DMS114 treated with DMSO at 0.1 percent for 48 hours (cell line): ENCODE data around the gene KCNG2.

Experiments
- DNase-seq: peaks from one replicate; lab custom pipeline; 2025; ENCODE audit not compliant: unreplicated experiment; lab: John Stamatoyannopoulos, UW

Gene KCNG2

DNA sequence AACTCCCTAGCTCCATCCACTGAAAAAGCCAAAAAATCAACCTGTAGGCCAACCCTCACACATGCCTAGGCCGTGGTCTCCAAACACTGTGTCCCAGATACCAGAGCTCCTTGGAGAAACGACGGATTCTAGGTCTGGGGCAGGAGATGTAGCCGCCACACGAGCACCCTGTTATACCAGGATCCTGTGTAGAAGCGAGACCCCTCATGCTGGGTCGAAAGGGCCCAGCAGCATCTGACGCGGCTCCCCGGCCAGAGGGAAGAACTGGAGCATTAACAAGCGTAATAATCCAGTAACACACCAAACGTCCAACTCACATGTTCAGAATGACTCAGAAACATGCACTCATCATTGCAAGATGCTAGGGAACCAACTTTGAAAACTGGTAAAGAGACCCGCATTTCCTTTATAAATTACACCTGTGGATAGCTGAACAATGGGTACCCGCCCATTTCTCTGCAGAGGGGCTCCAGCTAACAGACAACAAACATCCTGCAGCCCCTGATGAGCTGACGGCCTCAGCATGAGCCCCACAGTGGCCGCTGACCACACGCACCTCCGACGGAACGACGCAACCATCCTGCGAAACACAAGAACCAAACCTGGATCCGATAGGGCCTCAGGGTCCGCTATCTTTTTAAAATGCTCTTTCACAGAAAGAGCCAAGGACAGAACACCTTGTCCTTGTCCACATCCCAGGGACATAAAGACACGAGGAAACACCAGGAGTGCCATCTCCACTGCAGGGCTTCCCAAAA, 139.5 kb downstream of the KCNG2 start:
- DNase-seq, result no peak

GRCh38 chr18:79938196-79938595, 140.5 kb downstream of the KCNG2 start:
- no peak for DNase-seq

DNA sequence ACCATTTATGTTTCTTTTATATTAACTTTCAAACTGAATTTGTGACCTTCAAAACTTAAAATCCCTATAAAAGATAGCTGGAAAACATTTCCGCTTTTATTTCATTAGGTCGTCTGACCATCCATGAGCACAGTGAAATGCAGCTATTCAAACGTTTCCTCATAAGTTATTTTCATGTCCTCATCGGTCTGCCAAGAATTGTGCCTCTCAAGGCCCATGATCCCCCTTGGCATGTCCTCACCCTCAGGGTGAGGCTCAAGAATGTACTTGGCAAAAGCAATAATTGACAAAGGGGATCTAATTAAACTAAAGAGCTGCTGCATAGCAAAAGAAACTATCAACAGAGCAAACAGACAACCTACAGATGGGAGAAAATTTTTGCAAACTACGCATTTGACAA, 141.4 kb downstream of the KCNG2 start:
- DNase-seq, result no peak

DNA sequence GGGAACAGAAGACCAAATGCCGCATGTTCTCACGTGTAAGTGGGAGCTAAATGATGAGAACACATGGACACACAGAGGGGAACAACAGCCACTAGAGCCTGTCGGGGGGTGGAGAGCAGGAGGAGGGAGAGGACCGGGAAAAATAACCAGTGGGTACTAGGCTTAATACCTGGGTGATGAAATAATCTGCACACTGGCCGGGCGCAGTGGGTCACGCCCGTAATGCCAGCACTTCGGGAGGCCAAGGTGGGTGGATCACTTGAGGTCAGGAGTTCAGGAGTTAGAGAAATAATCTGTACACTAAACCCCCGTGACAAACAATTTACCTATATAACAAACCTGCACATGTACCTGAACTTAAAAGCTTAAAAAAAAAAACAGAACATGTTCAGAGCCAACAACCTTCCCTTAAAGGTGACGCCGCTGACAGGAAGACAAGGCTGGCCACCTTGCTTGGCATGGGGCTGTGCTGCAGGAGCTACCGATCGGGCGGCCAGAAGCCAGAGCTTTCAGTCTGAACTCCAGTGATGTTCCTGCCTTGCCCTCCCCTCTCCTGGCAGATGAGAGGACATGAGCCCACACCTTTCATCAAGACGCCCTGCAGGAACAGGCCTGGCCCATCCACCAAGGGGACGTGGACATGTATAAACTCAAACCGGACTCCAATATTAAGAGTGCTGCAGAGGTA, 142.5 kb downstream of the KCNG2 start:
- no peak for DNase-seq

DNA sequence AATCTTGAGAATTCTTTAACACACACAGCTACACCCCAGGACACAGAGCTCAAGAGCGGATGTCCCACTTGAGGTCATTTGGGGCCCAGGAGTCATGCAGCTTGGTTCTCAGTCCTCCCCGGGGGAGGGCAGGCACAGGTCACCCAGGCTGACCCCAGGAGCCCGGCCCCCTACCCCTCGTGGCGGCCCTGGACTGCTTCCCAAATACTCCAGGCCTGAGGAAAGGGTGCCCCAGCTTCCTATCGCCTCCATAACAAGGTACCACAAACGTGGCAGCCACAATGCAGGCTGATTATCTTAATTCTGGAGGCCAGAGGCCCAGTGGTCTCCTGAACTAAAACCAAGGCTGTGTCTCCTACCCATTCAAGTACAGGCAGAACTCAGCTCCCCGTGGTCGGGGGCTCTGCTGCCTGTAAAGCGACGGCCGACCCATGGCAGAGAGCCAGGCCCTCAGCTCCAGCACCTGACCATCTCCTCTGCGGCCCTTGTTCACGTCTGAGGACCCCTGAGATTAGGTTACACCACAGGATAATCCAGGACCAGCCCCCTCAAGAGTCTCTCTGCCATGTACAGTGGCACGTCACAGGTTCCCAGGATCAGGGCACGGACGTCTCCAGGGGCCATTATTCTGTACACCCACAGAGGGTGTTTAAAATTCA, 143.2 kb downstream of the KCNG2 start:
- no peak for DNase-seq

- DNase-seq, result no peak
Measured at GRCh38 chr18:79941473-79942119, 143.9 kb downstream of the KCNG2 start.

DNA sequence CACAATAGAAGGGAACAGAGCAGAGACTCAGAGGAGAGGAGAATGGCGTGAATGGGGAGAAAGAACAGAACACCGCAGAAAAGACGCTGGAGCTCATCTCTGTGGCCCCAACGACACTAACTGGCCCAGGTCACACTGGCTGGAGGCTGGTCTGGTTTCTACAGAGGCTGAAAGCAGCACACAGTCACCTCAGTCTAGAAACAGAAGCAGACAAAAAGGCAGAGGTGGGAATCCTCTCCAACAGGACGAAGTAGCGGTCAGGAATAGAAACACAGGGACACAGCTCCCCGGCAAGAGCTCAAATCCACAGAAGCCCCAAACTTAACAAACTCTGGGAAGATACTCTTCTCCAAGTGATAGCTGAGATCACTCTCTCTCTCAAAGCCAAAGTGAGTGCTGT, 144.5 kb downstream of the KCNG2 start:
- no peak for DNase-seq

- no peak for DNase-seq
Measured at GRCh38 chr18:79942786-79943607, 145.3 kb downstream of the KCNG2 start.

DNA sequence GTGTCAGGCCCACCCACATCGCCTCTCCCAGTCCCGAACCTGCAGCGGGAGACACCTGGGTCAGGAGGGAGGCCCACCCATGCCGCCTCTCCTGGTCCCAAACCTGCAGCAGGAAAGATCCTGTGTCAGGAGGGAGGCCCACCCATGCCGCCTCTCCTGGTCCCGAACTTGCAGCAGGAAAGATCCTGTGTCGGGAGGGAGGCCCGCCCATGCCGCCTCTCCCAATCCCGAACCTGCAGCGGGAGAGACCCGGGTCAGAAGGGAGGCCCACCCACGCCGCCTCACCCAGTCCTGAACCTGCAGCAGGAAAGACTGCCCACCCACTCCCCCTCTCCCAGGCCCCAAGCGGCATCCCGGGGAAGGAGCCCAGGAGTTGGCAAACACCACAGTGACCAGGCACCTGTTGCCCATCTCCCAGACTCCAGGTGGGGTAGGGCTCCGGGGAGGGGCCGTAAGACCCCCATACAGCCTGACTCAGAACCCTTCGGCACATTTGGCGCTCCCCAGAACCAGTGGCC, 145.9 kb downstream of the KCNG2 start:
- DNase-seq, result no peak

- no peak for DNase-seq
Measured at GRCh38 chr18:79944126-79944731, 146.5 kb downstream of the KCNG2 start.

GRCh38 chr18:79944746-79945117, 147.0 kb downstream of the KCNG2 start:
- no peak for DNase-seq

GRCh38 chr18:79945118-79946042, 147.6 kb downstream of the KCNG2 start:
- DNase-seq, result no peak

- no peak for DNase-seq
Measured at GRCh38 chr18:79947054-79947755, 149.5 kb downstream of the KCNG2 start.

DNA sequence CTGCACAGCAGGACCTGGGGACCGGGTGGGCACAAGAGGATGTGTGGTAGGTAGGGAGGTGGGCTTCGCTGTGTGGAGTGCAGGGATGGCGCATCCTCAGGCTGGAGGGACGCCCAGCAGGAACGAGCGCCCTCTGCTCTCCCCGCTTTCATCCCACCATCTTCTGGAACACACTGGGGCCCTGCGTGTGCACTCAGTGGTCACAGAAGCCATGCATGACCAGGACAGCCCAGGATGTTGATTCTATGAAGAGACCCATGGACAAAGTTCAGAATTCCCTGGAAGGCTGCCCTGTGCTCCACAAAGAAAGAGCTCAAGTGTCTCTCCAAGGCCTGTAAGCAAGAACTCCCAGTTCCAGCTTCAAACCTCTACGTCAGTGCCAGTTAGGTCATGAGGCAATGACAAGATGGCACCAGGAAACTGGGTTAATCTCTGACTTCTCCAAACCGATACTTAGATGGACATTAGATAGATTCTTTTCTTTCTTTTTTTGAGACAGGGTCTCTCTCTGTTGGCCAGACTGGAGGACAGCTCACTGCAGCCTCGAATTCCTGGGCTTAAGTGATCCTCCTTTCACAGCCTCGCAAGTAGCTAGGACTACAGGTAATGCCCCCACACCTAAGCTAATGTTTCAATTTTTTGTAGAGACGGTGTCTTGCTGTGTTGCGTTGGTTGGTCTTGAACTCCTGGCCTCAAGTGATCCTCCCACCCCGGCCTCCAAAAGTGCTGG, 150.3 kb downstream of the KCNG2 start:
- DNase-seq, result no peak

- no peak for DNase-seq
Measured at GRCh38 chr18:79948719-79949411, 151.1 kb downstream of the KCNG2 start.
